K562 (cell line): ENCODE results near the gene PNPLA7. TPM values are rescaled to one million over a fixed set of nuclear protein-coding genes. Genes with fewer than 3 reads are reported as not detected.

Experiments used
- BACH1 ChIP-seq: fragments of 200-800 bp; sonication (Bioruptor generic); IDR thresholded peaks from 2 replicates; pipeline ENCODE4 v1.6.1; 2016; ENCODE audit warnings: missing genetic modification characterization, missing compliant biosample characterization
- C11orf30 ChIP-seq: fragments of 450-650 bp; IDR thresholded peaks from 2 replicates; pipeline ENCODE4 v1.6.1; 2016; ENCODE audit warnings: low read depth, mild to moderate bottlenecking
- CREB3L1 ChIP-seq: fragments of 450-650 bp; IDR thresholded peaks from 2 replicates; pipeline ENCODE4 v1.6.1; 2014; ENCODE audit warnings: low read depth, mild to moderate bottlenecking, moderate library complexity, borderline replicate concordance
- FOXA3 ChIP-seq, 2 experiments: fragments of 450-650 bp in 1 of 2; sonication (generic) in 1 of 2; formaldehyde crosslinking; IDR thresholded peaks in 1 of 2; conservative IDR thresholded peaks in 1 of 2; 2 replicates each; pipeline versions ENCODE4 v1.4.0 to v1.8.0; 2020 to 2022; ENCODE audit warnings: mild to moderate bottlenecking in 2 of 2, missing genetic modification reagents in 1 of 2
- GATAD2B ChIP-seq: fragments of 450-650 bp; IDR thresholded peaks from 2 replicates; pipeline ENCODE4 v1.6.1; 2017; ENCODE audit warnings: mild to moderate bottlenecking, borderline replicate concordance
- ID3 ChIP-seq, 2 experiments: fragments of 250-450 bp in 1 of 2; fragments of 450-650 bp in 1 of 2; sonication (Bioruptor Pico) in 1 of 2; IDR thresholded peaks; 2 replicates each; pipeline versions ENCODE4 v1.6.1 to v1.8.0; 2016 to 2021; ENCODE audit warnings: mild to moderate bottlenecking in 2 of 2, moderate library complexity in 2 of 2, missing compliant biosample characterization in 1 of 2, missing genetic modification characterization in 1 of 2
- JUND ChIP-seq, 2 experiments: IDR thresholded peaks; 2 replicates in 1 of 2; 3 replicates in 1 of 2; pipeline ENCODE4 v1.6.1; 2011; ENCODE audit warnings: borderline replicate concordance in 2 of 2, low read depth in 2 of 2, low read length in 2 of 2, improper control_type of control experiment in 1 of 2, missing biosample characterization in 1 of 2, missing genetic modification characterization in 1 of 2, missing genetic modification reagents in 1 of 2
- L3MBTL2 ChIP-seq: fragments of 450-650 bp; IDR thresholded peaks from 2 replicates; pipeline ENCODE4 v1.6.1; 2016; ENCODE audit warnings: mild to moderate bottlenecking, moderate library complexity
- MITF ChIP-seq: IDR thresholded peaks from 2 replicates; pipeline ENCODE4 v1.6.1; 2014; ENCODE audit warnings: antibody characterized with exemption
- MYC ChIP-seq, 2 experiments: fragments of 250-450 bp in 1 of 2; sonication (Bioruptor Pico) in 1 of 2; IDR thresholded peaks; 2 replicates each; pipeline versions ENCODE4 v1.5.1 to v1.6.1; 2012 to 2021; ENCODE audit warnings: low read depth in 2 of 2, borderline replicate concordance in 1 of 2, improper control_type of control experiment in 1 of 2, low read length in 1 of 2, mild to moderate bottlenecking in 1 of 2, moderate library complexity in 1 of 2
- POLR2A ChIP-seq: fragments of 450-650 bp; conservative IDR thresholded peaks from 2 replicates; pipeline ENCODE4 v1.6.1; 2016
- RBM34 ChIP-seq: fragments of 200-400 bp; formaldehyde crosslinking; IDR thresholded peaks from 2 replicates; pipeline ENCODE4 v1.6.1; 2018; ENCODE audit warnings: low read length, borderline replicate concordance; ENCODE audit not compliant: insufficient read depth
- SMARCE1 ChIP-seq: fragments of 450-650 bp; IDR thresholded peaks from 2 replicates; pipeline ENCODE4 v1.7.1; 2016; ENCODE audit warnings: mild to moderate bottlenecking
- TAF1 ChIP-seq: IDR thresholded peaks from 2 replicates; pipeline ENCODE4 v1.6.1; 2011; ENCODE audit warnings: mild to moderate bottlenecking, low read length, moderate library complexity; ENCODE audit not compliant: insufficient read depth, control insufficient read depth, severe bottlenecking; ENCODE audit errors: extremely low read depth
- ZBTB7A ChIP-seq: IDR thresholded peaks from 2 replicates; pipeline ENCODE4 v1.6.1; 2011; ENCODE audit warnings: low read depth, mild to moderate bottlenecking, low read length, moderate library complexity, borderline replicate concordance; ENCODE audit not compliant: control insufficient read depth
- ZC3H4 ChIP-seq: sonication (generic); formaldehyde crosslinking; IDR thresholded peaks from 2 replicates; pipeline ENCODE4 v1.9.0; 2021; ENCODE audit warnings: missing genetic modification reagents, borderline replicate concordance
- ZNF354B ChIP-seq: fragments of 250-450 bp; sonication (Bioruptor Pico); IDR thresholded peaks from 2 replicates; pipeline ENCODE4 v1.4.0; 2020
- ZNF766 ChIP-seq: fragments of 200-800 bp; sonication (Bioruptor generic); conservative IDR thresholded peaks from 2 replicates; pipeline ENCODE4 v1.6.1; 2016; ENCODE audit warnings: missing genetic modification characterization, missing compliant biosample characterization
- polyA plus RNA-seq, 8 experiments: library from polyadenylated mRNA; depleted of rRNA in 4 of 8; stranded (reverse) in 5 of 8; unstranded in 3 of 8; fragments of >200 nt; fragmentation: Nextera tagmentation in 2 of 8; fragmentation: Illumina TruSeq in 1 of 8; extraction: Ambion mirVana in 2 of 8; extraction: Trizol in 1 of 8; gene quantifications; 2 replicates each; pipeline versions ENCODE4 v1.2.1 to v1.2.3, GENCODE V29; 2011 to 2014; ENCODE audit warnings: inconsistent platforms in 1 of 8, missing spikeins in 1 of 8
- total RNA-seq, 7 experiments: library from RNA; depleted of rRNA in 6 of 7; stranded (reverse); fragments of >200 nt in 6 of 7; fragmentation: Illumina TruSeq in 2 of 7; extraction: Trizol in 2 of 7; gene quantifications; 2 replicates each; pipeline versions ENCODE4 v1.2.1 to v1.2.3, GENCODE V29; 2011 to 2021; ENCODE audit warnings: low replicate concordance in 1 of 7
- TF ChIP-seq, protein P1 (sequence below), 2 experiments: fragments of 450-650 bp; IDR thresholded peaks; 2 replicates each; pipeline ENCODE4 v1.6.1; 2016

Gene PNPLA7
- total and polyA plus RNA-seq, 9 of the 15 experiments (the other 6 are each of a cell fraction or from before 2014, with no cell fraction given), result 0.01 to 0.85 (median 0.19) TPM; not detected in 1

- TF ChIP-seq JUND (IDR thresholded peaks at IDR 0.05; ENCODE audit: borderline replicate concordance, low read depth, low read length) (peak; percentile 98), JUND (tag; IDR thresholded peaks at IDR 0.05; ENCODE audit: borderline replicate concordance, low read depth, low read length) (peak; percentile 98), POLR2A (peak; percentile 68), MITF (peak; percentile 70; the same call in 1 of the 2 replicates), ZNF766 (0 out of 2 replicates have a peak, but pooled peaks have one; percentile 24), L3MBTL2 (peak; percentile 77), ZBTB7A (no peak), TAF1 (no peak), FOXA3 (CRISPR knock-in tag; conservative IDR thresholded peaks at IDR 0.05 in 1 of 2, IDR thresholded peaks at IDR 0.05 in 1 of 2) (peak in 1 of 2 experiments; percentile 81; a peak in 1 of 4 replicates), ID3 (CRISPR knock-in tag; IDR thresholded peaks at IDR 0.05) (no peak), ID3 (tag; IDR thresholded peaks at IDR 0.05) (peak; percentile 76), C11orf30 (peak; percentile 60; the same call in 1 of the 2 replicates), GATAD2B (peak; percentile 58; the same call in 1 of the 2 replicates), RBM34 (no peak), MYC (IDR thresholded peaks at IDR 0.05; ENCODE audit: low read depth, low read length) (peak; percentile 32; the same call in 1 of the 2 replicates), MYC (CRISPR knock-in tag; IDR thresholded peaks at IDR 0.05; ENCODE audit: borderline replicate concordance, low read depth) (no peak), ZNF354B (CRISPR knock-in tag) (no peak), SMARCE1 (peak; percentile 86), BACH1 (tag) (no peak), ZC3H4 (CRISPR knock-in tag) (peak; percentile 90), CREB3L1 (peak; percentile 45; the same call in 1 of the 2 replicates)
- TF ChIP-seq, protein P1, sequence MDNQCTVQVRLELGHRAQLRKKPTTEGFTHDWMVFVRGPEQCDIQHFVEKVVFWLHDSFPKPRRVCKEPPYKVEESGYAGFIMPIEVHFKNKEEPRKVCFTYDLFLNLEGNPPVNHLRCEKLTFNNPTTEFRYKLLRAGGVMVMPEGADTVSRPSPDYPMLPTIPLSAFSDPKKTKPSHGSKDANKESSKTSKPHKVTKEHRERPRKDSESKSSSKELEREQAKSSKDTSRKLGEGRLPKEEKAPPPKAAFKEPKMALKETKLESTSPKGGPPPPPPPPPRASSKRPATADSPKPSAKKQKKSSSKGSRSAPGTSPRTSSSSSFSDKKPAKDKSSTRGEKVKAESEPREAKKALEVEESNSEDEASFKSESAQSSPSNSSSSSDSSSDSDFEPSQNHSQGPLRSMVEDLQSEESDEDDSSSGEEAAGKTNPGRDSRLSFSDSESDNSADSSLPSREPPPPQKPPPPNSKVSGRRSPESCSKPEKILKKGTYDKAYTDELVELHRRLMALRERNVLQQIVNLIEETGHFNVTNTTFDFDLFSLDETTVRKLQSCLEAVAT (IDR thresholded peaks at IDR 0.05), result no peak
Observed at GRCh38 chr9:137511758-137512463, 38.3 kb downstream of the PNPLA7 start (continued).
